Measurements from ENCODE around the gene SKIL. TPM values are rescaled to one million over a fixed set of nuclear protein-coding genes. Genes with fewer than 3 reads are reported as not detected.

The SKIL gene
- total and polyA plus RNA-seq, 4 donors, result 23.1 to 99.0 (median 44.8) TPM

- Histone ChIP-seq H3K27me3 (ENCODE audit: control insufficient read depth, insufficient read depth, low read length) (no peaks in the 10 kb centered on the region), H3K4me1 (ENCODE audit: control insufficient read depth, insufficient read depth, low read length) (no peaks in the 10 kb centered on the region), H3K27ac (ENCODE audit: low read depth, low read length) (no peak overlapping the region), H3K4me3 (ENCODE audit: low read depth, low read length) (no peak overlapping the region), H3K36me3 (ENCODE audit: control insufficient read depth, insufficient read depth, low read length) (no peaks in the 10 kb centered on the region), H3K9me3 (ENCODE audit: control insufficient read depth, insufficient read depth, low read length) (no peaks in the 10 kb centered on the region)
- 100% methylated on average over 6 of the region's 12 CpGs for WGBS (ENCODE audit: insufficient coverage)
- DNase-seq (ENCODE audit: low read depth in 4 of 6, low spot score in 6 of 6), result peak in 1 of 6 donors; percentile 25
These were observed 10.8 kb upstream of the SKIL start for GRCh38 chr3:170346481-170347392.

GRCh38 chr3:170350515-170351413 lies 6.8 kb upstream of the SKIL start:
- H3K9me3 ChIP-seq (ENCODE audit: control insufficient read depth, insufficient read depth, low read length), result no peaks in the 10 kb centered on the region
- no peak overlapping the region for H3K27ac ChIP-seq (ENCODE audit: low read depth, low read length)
- no peak for DNase-seq (ENCODE audit: low read depth in 4 of 6, low spot score in 6 of 6)
- WGBS (ENCODE audit: insufficient coverage), result 96% methylated on average over 5 of the region's 8 CpGs
- H3K4me1 ChIP-seq (ENCODE audit: control insufficient read depth, insufficient read depth, low read length), result peaks cover 2% of the 10 kb centered on the region
- no peak overlapping the region for H3K4me3 ChIP-seq (ENCODE audit: low read depth, low read length)
- no peaks in the 10 kb centered on the region for H3K27me3 ChIP-seq (ENCODE audit: control insufficient read depth, insufficient read depth, low read length)
- no peaks in the 10 kb centered on the region for H3K36me3 ChIP-seq (ENCODE audit: control insufficient read depth, insufficient read depth, low read length)

GRCh38 chr3:170352936-170353335 lies 4.6 kb upstream of the SKIL start:
- Histone ChIP-seq H3K9me3 (ENCODE audit: control insufficient read depth, insufficient read depth, low read length) (no peaks in the 10 kb centered on the region), H3K36me3 (ENCODE audit: control insufficient read depth, insufficient read depth, low read length) (no peaks in the 10 kb centered on the region), H3K27ac (ENCODE audit: low read depth, low read length) (no peak overlapping the region), H3K4me1 (ENCODE audit: control insufficient read depth, insufficient read depth, low read length) (peaks cover 11% of the 10 kb centered on the region), H3K4me3 (ENCODE audit: low read depth, low read length) (no peak overlapping the region), H3K27me3 (ENCODE audit: control insufficient read depth, insufficient read depth, low read length) (no peaks in the 10 kb centered on the region)
- 86% methylated on average over 2 of the region's 7 CpGs for WGBS (ENCODE audit: insufficient coverage)
- no peak for DNase-seq (ENCODE audit: low read depth in 4 of 6, low spot score in 6 of 6)

GRCh38 chr3:170353485-170353884 lies 4.0 kb upstream of the SKIL start:
- Histone ChIP-seq H3K36me3 (ENCODE audit: control insufficient read depth, insufficient read depth, low read length) (no peaks in the 10 kb centered on the region), H3K4me1 (ENCODE audit: control insufficient read depth, insufficient read depth, low read length) (peaks cover 11% of the 10 kb centered on the region), H3K27ac (ENCODE audit: low read depth, low read length) (no peak overlapping the region), H3K9me3 (ENCODE audit: control insufficient read depth, insufficient read depth, low read length) (no peaks in the 10 kb centered on the region), H3K4me3 (ENCODE audit: low read depth, low read length) (no peak overlapping the region), H3K27me3 (ENCODE audit: control insufficient read depth, insufficient read depth, low read length) (no peaks in the 10 kb centered on the region)
- no peak for DNase-seq (ENCODE audit: low read depth in 4 of 6, low spot score in 6 of 6)

- 80% methylated on average over 1 of the region's 4 CpGs for WGBS (ENCODE audit: insufficient coverage)
- no peaks in the 10 kb centered on the region for H3K36me3 ChIP-seq (ENCODE audit: control insufficient read depth, insufficient read depth, low read length)
- no peaks in the 10 kb centered on the region for H3K9me3 ChIP-seq (ENCODE audit: control insufficient read depth, insufficient read depth, low read length)
- no peaks in the 10 kb centered on the region for H3K27me3 ChIP-seq (ENCODE audit: control insufficient read depth, insufficient read depth, low read length)
- H3K4me3 ChIP-seq (ENCODE audit: low read depth, low read length), result no peak overlapping the region
- no peak overlapping the region for H3K27ac ChIP-seq (ENCODE audit: low read depth, low read length)
- DNase-seq (ENCODE audit: low read depth in 4 of 6, low spot score in 6 of 6), result no peak
- peaks cover 16% of the 10 kb centered on the region for H3K4me1 ChIP-seq (ENCODE audit: control insufficient read depth, insufficient read depth, low read length)
These were observed 2.8 kb upstream of the SKIL start for GRCh38 chr3:170354760-170355159.

- Histone ChIP-seq H3K36me3 (ENCODE audit: control insufficient read depth, insufficient read depth, low read length) (no peaks in the 10 kb centered on the region), H3K4me3 (ENCODE audit: low read depth, low read length) (peak overlapping the region; percentile 47), H3K4me1 (ENCODE audit: control insufficient read depth, insufficient read depth, low read length) (peaks cover 18% of the 10 kb centered on the region), H3K27me3 (ENCODE audit: control insufficient read depth, insufficient read depth, low read length) (no peaks in the 10 kb centered on the region), H3K27ac (ENCODE audit: low read depth, low read length) (peak overlapping the region; percentile 87), H3K9me3 (ENCODE audit: control insufficient read depth, insufficient read depth, low read length) (no peaks in the 10 kb centered on the region)
- 2% methylated on average over 13 of the region's 22 CpGs for WGBS (ENCODE audit: insufficient coverage)
- DNase-seq (ENCODE audit: low read depth in 4 of 6, low spot score in 6 of 6), result peak in 5 of 6 donors; percentile 27 to 89 (median 50)
These were observed 1.5 kb upstream of the SKIL start for GRCh38 chr3:170355738-170356595.

GRCh38 chr3:170356596-170357175 lies 829 bp upstream of the SKIL start:
- under 1% methylated on average over 46 of the region's 60 CpGs for WGBS (ENCODE audit: insufficient coverage)
- no peaks in the 10 kb centered on the region for H3K9me3 ChIP-seq (ENCODE audit: control insufficient read depth, insufficient read depth, low read length)
- peak in 3 of 6 donors; percentile 17 to 31 (median 23) for DNase-seq (ENCODE audit: low read depth in 4 of 6, low spot score in 6 of 6)
- H3K4me3 ChIP-seq (ENCODE audit: low read depth, low read length), result peak overlapping the region; percentile 47
- peak overlapping the region; percentile 87 for H3K27ac ChIP-seq (ENCODE audit: low read depth, low read length)
- H3K4me1 ChIP-seq (ENCODE audit: control insufficient read depth, insufficient read depth, low read length), result peaks cover 20% of the 10 kb centered on the region
- no peaks in the 10 kb centered on the region for H3K27me3 ChIP-seq (ENCODE audit: control insufficient read depth, insufficient read depth, low read length)
- peaks cover 2% of the 10 kb centered on the region for H3K36me3 ChIP-seq (ENCODE audit: control insufficient read depth, insufficient read depth, low read length)

GRCh38 chr3:170358042-170359010 lies 811 bp downstream of the SKIL start:
- Histone ChIP-seq H3K4me3 (ENCODE audit: low read depth, low read length) (peak overlapping the region; percentile 77), H3K36me3 (ENCODE audit: control insufficient read depth, insufficient read depth, low read length) (peaks cover 10% of the 10 kb centered on the region), H3K9me3 (ENCODE audit: control insufficient read depth, insufficient read depth, low read length) (no peaks in the 10 kb centered on the region), H3K27ac (ENCODE audit: low read depth, low read length) (peak overlapping the region; percentile 93), H3K27me3 (ENCODE audit: control insufficient read depth, insufficient read depth, low read length) (no peaks in the 10 kb centered on the region), H3K4me1 (ENCODE audit: control insufficient read depth, insufficient read depth, low read length) (peaks cover 22% of the 10 kb centered on the region)
- 0% methylated on average over 24 of the region's 44 CpGs for WGBS (ENCODE audit: insufficient coverage)
- peak in 4 of 6 donors; percentile 19 to 81 (median 46) for DNase-seq (ENCODE audit: low read depth in 4 of 6, low spot score in 6 of 6)

All from spinal cord (tissue), 10 donors.